Bronchial epithelial cell (primary cell): ENCODE results near the gene SSPN. TPM values are rescaled to one million over a fixed set of nuclear protein-coding genes. Genes with fewer than 3 reads are reported as not detected.

ENCODE experiments used
- DNase-seq: peaks from one replicate; pipeline ENCODE4 v3.0.0-alpha.2; 2010; ENCODE audit warnings: low read depth
- FAIRE-seq: peaks from 2 replicates; lab custom pipeline; 2011; peaks lifted over from hg19 to GRCh38; lab: Jason Lieb, UNC
- H3K27me3 ChIP-seq: 2 replicates; pipeline ENCODE4 v1.5.1; 2011; ENCODE audit warnings: low read length; ENCODE audit not compliant: control insufficient read depth, insufficient read depth
- H3K36me3 ChIP-seq: 2 replicates; pipeline ENCODE4 v1.5.1; 2011; ENCODE audit warnings: low read length; ENCODE audit not compliant: control insufficient read depth, insufficient read depth
- H3K4me3 ChIP-seq: 2 replicates; pipeline ENCODE4 v1.5.1; 2011; ENCODE audit warnings: mild to moderate bottlenecking, low read depth, low read length, control low read depth
- CTCF ChIP-seq: IDR thresholded peaks from 2 replicates; pipeline ENCODE4 v1.5.1; 2011; ENCODE audit warnings: mild to moderate bottlenecking, moderate library complexity, low read length, control low read depth, inconsistent platforms; ENCODE audit not compliant: insufficient read depth, severe bottlenecking
- total RNA-seq: library from RNA; depleted of rRNA; stranded (reverse); fragments of >200 nt; gene quantifications from 2 replicates; pipeline ENCODE4 v1.2.1, GENCODE V29; 2014

SSPN gene
- total RNA-seq, 1 donor from 2014 or later: 0.26 TPM

GRCh38 chr12:26292596-26292995, 97.2 kb downstream of the SSPN start:
- H3K4me3 ChIP-seq: no peak overlapping the region
- FAIRE-seq (no peak), DNase-seq (peak; percentile 76)
- H3K27me3 ChIP-seq: no peaks in the 10 kb centered on the region
- TF ChIP-seq CTCF: no peak
- H3K36me3 ChIP-seq: no peaks in the 10 kb centered on the region

GRCh38 chr12:26293612-26294011, 98.2 kb downstream of the SSPN start:
- Histone ChIP-seq H3K36me3 (no peaks in the 10 kb centered on the region), H3K4me3 (no peak overlapping the region), H3K27me3 (no peaks in the 10 kb centered on the region)
- DNase-seq (peak; percentile 34), FAIRE-seq (no peak)
- no peak for TF ChIP-seq CTCF

GRCh38 chr12:26295001-26295400, 99.6 kb downstream of the SSPN start:
- Histone ChIP-seq H3K27me3 (no peaks in the 10 kb centered on the region), H3K36me3 (no peaks in the 10 kb centered on the region), H3K4me3 (no peak overlapping the region)
- no peak for TF ChIP-seq CTCF
- DNase-seq: no peak
- FAIRE-seq: no peak

GRCh38 chr12:26297396-26298070, 102.2 kb downstream of the SSPN start:
- no peaks in the 10 kb centered on the region for H3K36me3 ChIP-seq
- no peak overlapping the region for H3K4me3 ChIP-seq
- no peak for DNase-seq
- FAIRE-seq: no peak
- no peak for TF ChIP-seq CTCF
- H3K27me3 ChIP-seq: no peaks in the 10 kb centered on the region

- peak overlapping the region; percentile 3 for H3K4me3 ChIP-seq
- no peaks in the 10 kb centered on the region for H3K36me3 ChIP-seq
- FAIRE-seq (no peak), DNase-seq (peak; percentile 91)
- H3K27me3 ChIP-seq: no peaks in the 10 kb centered on the region
- peak; percentile 27 for TF ChIP-seq CTCF
Measured at GRCh38 chr12:26298785-26299621, 103.6 kb downstream of the SSPN start.
